H1 (cell line): Measurements from ENCODE around the gene MAPK8IP1.

Source experiments
- ATF2 ChIP-seq: IDR thresholded peaks from 2 replicates; pipeline ENCODE4 v1.6.1; 2012; ENCODE audit warnings: low read length, inconsistent platforms
- CTCF ChIP-seq, 3 experiments: IDR thresholded peaks; 1 replicate in 2 of 3; 2 replicates in 1 of 3; pipeline versions ENCODE4 v1.5.1 to v1.6.1; 2011; ENCODE audit warnings: low read length in 3 of 3, mild to moderate bottlenecking in 3 of 3, inconsistent platforms in 2 of 3, low read depth in 1 of 3, moderate library complexity in 1 of 3; ENCODE audit not compliant: insufficient read depth in 1 of 3; ENCODE audit errors: control extremely low read depth in 1 of 3
- EZH2 ChIP-seq: fragments of 200-600 bp; sonication (generic); IDR thresholded peaks from 2 replicates; pipeline ENCODE4 v1.7.1; 2012; ENCODE audit warnings: low read depth, mild to moderate bottlenecking, moderate library complexity, low read length, inconsistent platforms; ENCODE audit not compliant: severe bottlenecking
- RAD21 ChIP-seq, 2 experiments: IDR thresholded peaks in 1 of 2; conservative IDR thresholded peaks in 1 of 2; 2 replicates each; pipeline ENCODE4 v1.6.1; 2011; ENCODE audit warnings: low read depth in 2 of 2, low read length in 2 of 2, improper control_type of control experiment in 1 of 2, inconsistent platforms in 1 of 2, mild to moderate bottlenecking in 1 of 2, moderate library complexity in 1 of 2
- SAP30 ChIP-seq: fragments of 300-600 bp; sonication (generic); IDR thresholded peaks from 2 replicates; pipeline ENCODE4 v1.7.1; 2012; ENCODE audit warnings: low read length, moderate library complexity, mild to moderate bottlenecking, inconsistent platforms; ENCODE audit not compliant: insufficient read depth, insufficient replicate concordance

DNA sequence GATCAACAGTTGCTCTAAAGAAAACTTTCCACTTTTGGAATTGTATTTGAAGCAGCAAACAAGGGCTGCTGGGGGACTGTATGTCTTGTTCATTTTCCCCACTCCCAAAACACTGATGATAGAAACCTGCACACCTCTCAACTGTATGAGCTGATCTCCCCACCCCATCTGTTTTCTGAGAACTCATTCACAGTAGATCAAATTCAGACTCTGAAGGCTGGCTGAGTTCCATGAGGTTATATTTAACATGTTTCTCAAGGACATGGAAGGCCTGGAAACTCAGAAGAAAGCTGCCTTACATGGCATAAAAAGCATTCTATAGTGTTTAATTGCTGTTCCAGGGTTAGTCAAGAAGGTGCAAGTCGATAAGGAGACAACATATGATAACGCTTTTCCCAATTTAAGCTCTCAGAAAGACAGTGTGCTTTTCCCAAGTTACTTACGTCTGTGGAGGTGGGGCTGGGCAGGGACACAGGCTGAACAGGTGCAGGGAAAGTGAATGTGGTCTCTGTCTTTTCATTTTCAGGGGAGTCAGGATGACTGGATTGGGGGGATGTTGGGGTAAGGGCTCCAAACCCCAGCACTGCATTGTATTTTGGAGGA, 60.0 kb downstream of the MAPK8IP1 start:
- TF ChIP-seq EZH2 = no peak
- TF ChIP-seq CTCF (IDR thresholded peaks at IDR 0.05; ENCODE audit: control extremely low read depth in 1 of 3, insufficient read depth in 1 of 3, low read depth in 1 of 3, low read length in 3 of 3) = no peak
- TF ChIP-seq ATF2 = no peak
- no peak for TF ChIP-seq RAD21 (IDR thresholded peaks at IDR 0.05 in 1 of 2, conservative IDR thresholded peaks at IDR 0.05 in 1 of 2; ENCODE audit: low read depth in 2 of 2, low read length in 2 of 2)
- TF ChIP-seq SAP30 = no peak
